Body of pancreas (tissue), 4 donors: ENCODE results near the gene TNIP1. TPM values are rescaled to one million over a fixed set of nuclear protein-coding genes. Genes with fewer than 3 reads are reported as not detected.

ENCODE experiments used
- ATAC-seq: fragments of 150-250 bp; one replicate; pipeline ENCODE4 v1.9.1; 2016
- DNase-seq, 4 donors: peaks; one replicate each; pipeline ENCODE4 v3.0.0-alpha.2; 2019
- H3K27ac ChIP-seq, 4 donors: fragments of 200-600 bp; sonication (generic); 1 replicate in 3 of 4; 2 replicates in 1 of 4; pipeline versions ENCODE4 v1.5.1 to v1.6.1; 2016 to 2019; ENCODE audit warnings: mild to moderate bottlenecking in 1 of 4, mixed read lengths in 1 of 4, moderate library complexity in 1 of 4
- H3K27me3 ChIP-seq, 2 donors: fragments of 200-600 bp; sonication (generic); one replicate each; pipeline ENCODE4 v1.6.0; 2016; ENCODE audit warnings: mild to moderate bottlenecking in 1 of 2
- H3K36me3 ChIP-seq, 2 donors: fragments of 200-600 bp; sonication (generic); replicated peaks in 1 of 2; 2 replicates each; pipeline ENCODE4 v1.5.1; 2016; ENCODE audit warnings: low read depth in 2 of 2; ENCODE audit not compliant: insufficient read depth in 1 of 2
- H3K4me1 ChIP-seq: fragments of 200-600 bp; sonication (generic); one replicate; pipeline ENCODE4 v1.6.0; 2016
- H3K4me3 ChIP-seq, 2 donors: fragments of 200-600 bp; sonication (generic); 1 replicate in 1 of 2; 2 replicates in 1 of 2; pipeline ENCODE4 v1.5.1; 2016 to 2019
- H3K9me3 ChIP-seq, 3 donors: fragments of 200-600 bp; sonication (generic); 1 replicate in 2 of 3; 2 replicates in 1 of 3; pipeline ENCODE4 v1.5.1; 2016
- POLR2A ChIP-seq, 3 donors: fragments of 450-650 bp; IDR thresholded peaks; one replicate each; pipeline ENCODE4 v1.6.1; 2016; ENCODE audit warnings: antibody characterized with exemption in 3 of 3, mild to moderate bottlenecking in 2 of 3
- WGBS, 2 donors: methylation state at CpG; one replicate each; pipeline ENCODE4 v1.1.5; 2017; 5-methylcytosine and 5-hydroxymethylcytosine counted together
- intact Hi-C: fragments of 100-400 bp; cut with DNase I; formaldehyde crosslinking; loops from one replicate; pipeline ENCODE4 v1.15.1; 2023
- total RNA-seq, 2 donors: library from RNA; depleted of rRNA; stranded (reverse); fragments of >200 nt; gene quantifications; one replicate each; pipeline ENCODE4 v1.1.0, GENCODE V29; 2016
- TF ChIP-seq, protein P1 (sequence below), 7 experiments: fragments of 450-650 bp in 4 of 7; fragments of 200-600 bp in 3 of 7; sonication (generic) in 3 of 7; IDR thresholded peaks; one replicate each; pipeline ENCODE4 v1.5.1; 2016 to 2019; ENCODE audit warnings: antibody characterized with exemption in 7 of 7

Gene TNIP1
- total RNA-seq, 2 donors from 2014 or later, result 89.3 to 111 TPM

DNA sequence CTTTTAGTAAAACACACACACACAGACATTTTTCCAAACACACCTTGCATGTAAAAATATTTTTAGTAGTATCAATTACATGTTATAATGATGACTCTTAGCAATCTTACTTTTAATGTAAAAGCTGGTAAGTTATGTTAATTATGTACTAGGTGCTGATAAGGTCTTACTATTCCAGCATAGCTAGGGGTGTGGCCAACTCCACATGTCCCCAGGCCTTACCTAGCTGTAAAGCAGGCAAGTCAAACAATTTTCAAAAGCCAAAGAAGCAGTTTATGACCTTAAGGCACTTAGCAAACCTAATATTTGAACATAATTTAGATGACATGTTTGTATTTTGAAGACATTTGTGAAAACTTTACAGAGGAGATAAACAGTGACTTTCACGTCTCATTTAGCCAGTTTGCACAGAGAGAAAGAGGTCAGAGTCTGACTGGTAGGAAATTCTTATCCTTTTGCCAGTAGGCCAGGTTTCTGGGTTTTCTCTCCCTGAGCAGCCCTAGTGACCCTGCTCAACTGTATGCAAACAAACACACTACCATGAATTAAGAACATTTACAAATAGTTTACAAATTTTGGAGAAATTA lies 86.9 kb downstream of the TNIP1 start:
- Histone ChIP-seq H3K4me1 (no peaks in the 10 kb centered on the region), H3K27ac (no peak overlapping the region), H3K27me3 (no peaks in the 10 kb centered on the region), H3K4me3 (no peak overlapping the region), H3K9me3 (no peaks in the 10 kb centered on the region), H3K36me3 (no peaks in the 10 kb centered on the region)
- WGBS, 2 donors, result 27 to 38% methylated on average over 1 of the region's 1 CpG
- TF ChIP-seq, protein P1, sequence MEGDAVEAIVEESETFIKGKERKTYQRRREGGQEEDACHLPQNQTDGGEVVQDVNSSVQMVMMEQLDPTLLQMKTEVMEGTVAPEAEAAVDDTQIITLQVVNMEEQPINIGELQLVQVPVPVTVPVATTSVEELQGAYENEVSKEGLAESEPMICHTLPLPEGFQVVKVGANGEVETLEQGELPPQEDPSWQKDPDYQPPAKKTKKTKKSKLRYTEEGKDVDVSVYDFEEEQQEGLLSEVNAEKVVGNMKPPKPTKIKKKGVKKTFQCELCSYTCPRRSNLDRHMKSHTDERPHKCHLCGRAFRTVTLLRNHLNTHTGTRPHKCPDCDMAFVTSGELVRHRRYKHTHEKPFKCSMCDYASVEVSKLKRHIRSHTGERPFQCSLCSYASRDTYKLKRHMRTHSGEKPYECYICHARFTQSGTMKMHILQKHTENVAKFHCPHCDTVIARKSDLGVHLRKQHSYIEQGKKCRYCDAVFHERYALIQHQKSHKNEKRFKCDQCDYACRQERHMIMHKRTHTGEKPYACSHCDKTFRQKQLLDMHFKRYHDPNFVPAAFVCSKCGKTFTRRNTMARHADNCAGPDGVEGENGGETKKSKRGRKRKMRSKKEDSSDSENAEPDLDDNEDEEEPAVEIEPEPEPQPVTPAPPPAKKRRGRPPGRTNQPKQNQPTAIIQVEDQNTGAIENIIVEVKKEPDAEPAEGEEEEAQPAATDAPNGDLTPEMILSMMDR (IDR thresholded peaks at IDR 0.05), result no peak
- TF ChIP-seq POLR2A (IDR thresholded peaks at IDR 0.05), result no peak
- intact Hi-C loops, result no loop called here
- DNase-seq (no peak), ATAC-seq (no peak)

DNA sequence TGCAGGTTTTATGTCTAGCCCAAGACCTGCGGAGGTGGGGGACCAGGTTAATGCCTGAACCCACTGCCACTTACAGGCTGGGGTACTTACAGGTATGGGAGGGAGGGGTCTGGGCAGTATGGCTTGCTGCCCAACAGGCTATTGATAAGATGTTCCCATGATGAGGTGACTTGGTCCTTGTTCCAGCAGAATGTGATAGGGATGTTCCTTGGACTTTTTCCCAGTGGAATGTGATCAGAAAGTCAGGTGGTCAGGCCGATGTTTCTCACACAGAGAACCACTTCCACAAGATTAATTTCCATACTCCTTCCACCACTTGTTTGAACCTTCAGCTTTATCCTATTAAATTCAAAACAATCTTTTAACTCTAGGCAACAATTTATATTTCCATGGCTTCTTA lies 87.4 kb downstream of the TNIP1 start:
- DNase-seq, result no peak
- intact Hi-C loops, result no loop called here
- Histone ChIP-seq H3K27ac (no peak overlapping the region), H3K4me3 (no peak overlapping the region), H3K27me3 (no peaks in the 10 kb centered on the region), H3K9me3 (no peaks in the 10 kb centered on the region), H3K4me1 (no peaks in the 10 kb centered on the region), H3K36me3 (no peaks in the 10 kb centered on the region)
- no peak for ATAC-seq
- WGBS, 2 donors, result 57 to 78% methylated on average over 2 of the region's 2 CpGs
- no peak for TF ChIP-seq POLR2A (IDR thresholded peaks at IDR 0.05)
- TF ChIP-seq, protein P1 (IDR thresholded peaks at IDR 0.05), result no peak

DNA sequence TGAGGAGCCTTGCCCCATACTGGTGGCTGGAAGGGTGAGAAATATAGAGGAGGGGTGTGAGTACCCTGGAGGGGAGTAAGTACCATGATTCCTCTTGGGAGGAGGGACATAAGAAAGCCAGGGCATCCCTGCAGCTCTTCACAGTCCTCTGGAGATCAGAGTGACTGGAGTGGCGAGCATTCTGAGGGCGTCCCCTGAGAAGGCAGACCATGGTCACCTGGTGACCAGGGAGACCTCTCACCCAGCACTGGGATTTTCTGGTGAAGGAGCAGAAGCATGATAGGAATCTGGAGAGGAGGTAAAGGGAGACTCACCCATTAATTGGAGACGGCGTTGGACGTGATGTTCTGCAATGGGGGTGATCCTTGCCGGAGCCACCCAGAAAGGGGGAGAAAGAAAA lies 88.1 kb downstream of the TNIP1 start:
- Histone ChIP-seq H3K4me3 (no peak overlapping the region), H3K4me1 (no peaks in the 10 kb centered on the region), H3K9me3 (no peaks in the 10 kb centered on the region), H3K36me3 (no peaks in the 10 kb centered on the region), H3K27ac (no peak overlapping the region), H3K27me3 (no peaks in the 10 kb centered on the region)
- no peak for ATAC-seq
- no peak for DNase-seq
- no peak for TF ChIP-seq POLR2A (IDR thresholded peaks at IDR 0.05)
- TF ChIP-seq, protein P1 (IDR thresholded peaks at IDR 0.05), result no peak
- intact Hi-C loops, result no loop called here
- 95 to 97% methylated on average over 6 of the region's 6 CpGs for WGBS, 2 donors

DNA sequence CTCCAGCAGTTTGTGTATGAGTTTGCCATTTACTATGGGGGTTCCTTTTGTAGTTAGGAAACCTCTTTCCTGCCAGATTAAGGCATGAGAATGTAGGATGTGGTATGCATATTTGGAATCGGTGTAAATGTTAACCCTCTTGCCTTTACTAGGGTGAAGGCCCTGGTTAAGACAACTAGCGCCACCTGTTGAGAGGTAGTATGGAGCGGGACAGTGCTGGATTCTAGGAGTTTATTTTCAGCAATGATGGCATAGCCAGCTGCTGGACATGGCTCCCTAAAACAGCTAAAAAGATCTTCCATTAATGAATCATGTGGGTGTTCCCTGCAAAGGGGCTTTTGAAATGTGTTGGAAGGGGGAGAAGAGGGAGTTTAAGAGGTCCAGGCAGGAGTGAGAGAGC lies 91.1 kb downstream of the TNIP1 start:
- intact Hi-C loops, result no loop called here
- H3K9me3 ChIP-seq, result no peaks in the 10 kb centered on the region
- no peaks in the 10 kb centered on the region for H3K36me3 ChIP-seq
- no peak for TF ChIP-seq POLR2A (IDR thresholded peaks at IDR 0.05)
- TF ChIP-seq, protein P1 (IDR thresholded peaks at IDR 0.05), result no peak
- H3K4me1 ChIP-seq, result no peaks in the 10 kb centered on the region
- WGBS, 2 donors, result 63 to 72% methylated on average over 3 of the region's 3 CpGs
- no peaks in the 10 kb centered on the region for H3K27me3 ChIP-seq
- DNase-seq, result no peak
- no peak for ATAC-seq
- H3K27ac ChIP-seq, result no peak overlapping the region
- no peak overlapping the region for H3K4me3 ChIP-seq

DNA sequence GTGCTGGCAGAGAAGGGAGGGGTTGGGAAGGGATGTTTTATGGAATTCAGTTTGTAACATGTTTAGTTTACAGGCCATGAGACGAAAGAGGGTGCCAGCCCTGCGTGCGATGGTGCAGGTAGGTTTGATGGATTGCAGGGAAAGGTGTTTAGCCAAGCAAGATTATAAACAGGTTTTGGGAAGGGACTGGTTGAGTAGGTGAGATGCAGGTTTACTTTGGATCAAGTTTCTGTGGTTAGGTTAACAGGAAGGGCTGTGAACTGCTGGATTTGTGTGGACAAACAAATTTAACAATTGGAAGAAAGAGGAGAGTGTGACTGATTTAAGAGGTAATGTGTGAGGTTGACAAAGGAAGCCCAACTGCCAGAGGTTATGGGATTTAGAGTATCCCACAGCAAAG lies 93.1 kb downstream of the TNIP1 start:
- Histone ChIP-seq H3K27ac (no peak overlapping the region), H3K36me3 (no peaks in the 10 kb centered on the region), H3K27me3 (no peaks in the 10 kb centered on the region), H3K4me1 (no peaks in the 10 kb centered on the region), H3K4me3 (no peak overlapping the region), H3K9me3 (no peaks in the 10 kb centered on the region)
- TF ChIP-seq, protein P1 (IDR thresholded peaks at IDR 0.05), result no peak
- no peak for TF ChIP-seq POLR2A (IDR thresholded peaks at IDR 0.05)
- 41 to 51% methylated on average over 3 of the region's 3 CpGs for WGBS, 2 donors
- DNase-seq, result no peak
- ATAC-seq, result no peak
- intact Hi-C loops, result no loop called here
